NCI-H1930 (cell line): ENCODE measurements around the gene CEACAM21.
"Not testable (repeated sequence)": the region's sequence is repeated elsewhere in the genome, so short reads cannot be mapped to it uniquely, and the experiment has no call there.

Experiments
- DNase-seq, 2 experiments: peaks; one replicate each; lab custom pipeline; 2025; lab: John Stamatoyannopoulos, UW

CEACAM21 gene

DNA sequence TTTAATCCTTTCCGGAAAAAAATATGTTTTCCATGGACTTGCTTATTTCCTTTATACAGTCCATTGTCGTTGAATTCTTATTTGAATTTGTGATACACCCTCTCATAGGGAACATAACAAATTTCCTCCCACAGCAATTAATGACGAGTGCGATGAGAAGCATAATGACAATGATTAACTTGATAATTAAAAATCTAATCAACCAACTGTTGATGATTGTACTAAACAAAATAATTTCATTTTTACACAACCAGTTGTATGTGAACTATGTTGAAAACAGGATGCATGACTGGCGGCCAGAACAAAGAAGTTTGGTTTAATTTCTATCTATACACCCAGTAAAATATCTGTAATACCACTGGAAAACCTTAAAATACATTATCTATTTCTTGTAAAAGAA is 26.1 kb upstream of the CEACAM21 start:
- no peak for DNase-seq

- DNase-seq, result no peak
These were observed 24.8 kb upstream of the CEACAM21 start for GRCh38 chr19:41551212-41551610.

GRCh38 chr19:41551711-41552110 is 24.3 kb upstream of the CEACAM21 start:
- no peak for DNase-seq

DNA sequence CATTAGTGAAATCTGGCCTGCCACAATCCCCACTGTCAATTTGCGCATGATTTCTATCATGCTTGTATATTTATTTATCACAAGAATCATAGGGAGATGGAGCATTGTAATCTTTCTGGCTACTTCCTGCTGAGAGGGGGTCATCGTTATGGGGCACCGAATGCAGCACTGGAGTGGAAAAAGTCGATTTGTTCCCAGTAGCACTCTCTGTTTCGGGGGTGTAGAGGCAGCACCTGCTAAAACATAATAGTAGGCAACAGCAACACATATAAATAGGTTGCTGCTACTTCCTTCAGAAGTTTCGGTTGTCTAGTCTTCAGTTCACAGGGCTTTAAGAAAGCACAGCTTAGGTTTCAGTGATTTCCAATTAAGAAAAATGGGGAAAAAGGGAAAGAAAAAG is 23.4 kb upstream of the CEACAM21 start:
- no peak for DNase-seq

DNA sequence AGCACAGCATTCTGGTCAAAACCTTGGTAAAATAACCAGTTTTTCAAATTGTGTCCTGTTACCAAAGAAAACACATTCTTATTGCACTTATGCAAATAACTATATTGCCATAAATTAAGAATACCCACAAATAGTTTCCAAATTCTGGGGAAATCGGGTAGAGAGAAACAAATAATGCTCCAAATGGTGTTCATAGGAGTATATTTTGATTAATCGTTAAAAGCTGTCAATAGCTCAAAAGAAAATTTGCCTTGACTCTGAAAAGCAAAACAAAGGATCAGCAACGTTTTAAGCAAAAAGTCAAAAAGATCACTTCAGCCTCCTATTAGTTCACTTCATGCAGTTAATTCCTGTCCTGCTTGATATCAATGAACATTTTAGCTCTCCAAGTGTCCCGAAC is 22.2 kb upstream of the CEACAM21 start:
- no peak for DNase-seq

DNA sequence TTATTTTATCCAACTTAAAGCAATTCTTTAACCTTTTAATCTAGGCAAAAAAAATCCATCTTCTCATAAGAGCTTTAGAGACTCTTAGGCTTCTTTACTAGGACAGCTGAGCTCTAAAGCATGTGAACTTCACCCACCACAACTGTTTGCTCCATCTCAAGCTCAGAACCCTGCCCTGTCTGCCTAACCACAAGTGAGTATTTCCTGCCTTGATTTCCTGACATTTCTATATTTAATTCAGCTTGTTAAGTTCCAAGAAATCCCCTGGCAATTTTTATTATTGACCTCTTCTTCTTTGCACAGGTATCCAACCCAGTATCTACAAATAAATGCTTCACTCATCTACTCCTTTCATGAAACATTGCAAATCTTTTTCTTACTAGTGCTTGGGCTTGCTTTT is 21.1 kb upstream of the CEACAM21 start:
- no peak for DNase-seq

DNA sequence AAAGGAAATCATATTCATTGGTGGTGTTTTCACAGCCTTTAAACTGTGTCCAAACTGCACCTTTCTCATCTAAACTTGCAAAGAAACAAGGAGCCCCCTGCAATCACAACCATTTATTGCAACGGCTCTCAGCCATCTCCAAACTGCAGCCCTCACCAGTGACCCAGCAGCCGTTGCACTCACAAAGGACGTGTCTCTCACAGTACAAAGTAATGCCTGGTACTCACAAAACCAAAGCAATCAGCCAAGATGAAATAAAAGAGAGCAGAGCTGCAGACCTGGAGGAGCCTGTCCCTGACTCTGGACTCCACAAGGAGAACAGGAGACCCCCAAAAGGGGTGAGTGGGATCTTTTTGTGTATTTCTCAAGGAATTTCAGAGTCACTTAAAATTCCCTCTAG is 20.2 kb upstream of the CEACAM21 start:
- DNase-seq, result no peak

DNA sequence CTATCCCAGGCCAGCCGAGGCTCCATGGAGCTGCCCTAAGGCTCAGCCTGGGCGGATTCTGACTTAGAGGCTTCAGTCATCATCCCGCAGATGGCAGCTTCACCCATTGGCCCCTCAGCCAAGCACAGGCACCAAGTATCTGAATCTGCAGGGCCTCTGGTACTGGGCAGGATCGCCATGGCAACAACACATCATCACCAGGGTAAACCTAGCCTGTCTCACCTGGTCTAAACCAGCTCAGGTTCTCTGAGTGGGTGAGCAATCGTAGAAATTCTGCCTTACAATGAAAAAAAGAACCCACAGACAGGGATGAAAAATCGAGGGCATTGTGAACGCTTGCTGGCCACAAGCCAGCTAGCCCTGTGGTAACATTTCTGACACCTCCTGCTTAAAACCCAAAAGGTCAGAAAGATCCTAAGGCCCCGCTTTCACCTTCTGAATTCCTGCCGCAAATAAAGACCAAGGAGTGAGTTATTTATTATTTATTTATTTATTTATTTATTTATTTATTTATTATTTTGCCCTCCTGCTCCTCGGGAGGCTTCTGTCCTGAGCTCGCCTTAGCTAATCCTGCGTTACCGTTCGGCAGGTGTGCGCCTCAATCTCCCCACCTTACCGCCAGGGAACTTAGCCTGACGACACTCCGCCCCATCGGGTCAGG is 12.0 kb upstream of the CEACAM21 start:
- peak in 1 of 2 experiments; percentile 67 for DNase-seq

GRCh38 chr19:41564515-41565378 is 11.2 kb upstream of the CEACAM21 start:
- peak in 1 of 2 experiments; percentile 23 for DNase-seq

- no peak for DNase-seq
These were observed 10.6 kb upstream of the CEACAM21 start for GRCh38 chr19:41565379-41565720.

DNA sequence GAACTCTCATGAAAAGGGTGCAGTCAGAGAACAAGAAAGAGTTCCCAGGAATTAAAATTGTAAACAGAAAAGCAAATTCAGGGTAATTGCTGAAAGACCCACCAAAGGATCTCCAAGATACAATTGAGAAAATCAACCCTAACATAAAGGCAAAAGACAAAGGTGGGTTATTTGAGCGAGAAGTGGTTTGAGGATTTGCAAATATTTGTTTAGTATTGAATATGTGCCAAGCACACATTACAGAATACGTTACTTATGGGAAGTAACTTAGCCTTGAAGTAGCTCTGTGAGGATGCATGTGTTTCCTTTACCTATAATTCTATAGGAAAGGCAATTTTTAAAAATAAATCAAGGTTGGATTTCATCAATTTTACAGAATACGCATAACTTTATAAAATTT is 10.0 kb upstream of the CEACAM21 start:
- DNase-seq, result peak in 1 of 2 experiments; percentile 12

DNA sequence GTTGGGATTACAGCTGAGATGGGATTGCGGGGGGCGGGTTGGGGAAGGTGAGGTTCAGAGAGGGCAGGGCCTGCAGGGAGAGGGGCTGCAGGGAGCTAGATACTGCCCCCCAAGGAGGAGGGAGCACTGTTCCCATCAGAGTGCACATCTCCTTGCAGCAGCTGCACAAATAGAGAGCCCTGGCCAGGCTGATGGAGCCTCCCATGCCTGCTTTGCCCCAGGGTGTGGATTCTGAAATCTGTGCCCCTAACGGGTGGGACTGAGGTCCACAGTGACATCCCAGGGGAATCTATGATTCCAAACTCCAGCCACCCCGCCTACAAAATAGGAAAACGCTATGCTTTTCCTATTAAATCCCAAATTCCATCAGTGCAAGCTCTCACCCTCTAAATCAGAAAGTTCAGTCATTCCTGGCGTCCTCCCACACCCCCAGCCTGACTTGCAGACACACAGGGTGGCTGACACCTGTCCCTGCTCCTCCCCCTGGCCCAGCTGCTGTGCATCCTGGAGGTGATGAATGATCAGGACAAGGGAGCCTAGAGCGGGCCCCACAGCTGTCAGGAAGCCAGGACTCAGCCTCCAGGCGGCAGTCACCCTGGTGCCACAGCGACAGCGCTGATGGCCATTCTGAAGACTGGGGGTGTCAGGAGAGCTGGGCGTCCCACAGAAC is 6.3 kb upstream of the CEACAM21 start:
- no peak for DNase-seq

GRCh38 chr19:41570179-41570578 is 5.8 kb upstream of the CEACAM21 start:
- DNase-seq, result no peak

DNA sequence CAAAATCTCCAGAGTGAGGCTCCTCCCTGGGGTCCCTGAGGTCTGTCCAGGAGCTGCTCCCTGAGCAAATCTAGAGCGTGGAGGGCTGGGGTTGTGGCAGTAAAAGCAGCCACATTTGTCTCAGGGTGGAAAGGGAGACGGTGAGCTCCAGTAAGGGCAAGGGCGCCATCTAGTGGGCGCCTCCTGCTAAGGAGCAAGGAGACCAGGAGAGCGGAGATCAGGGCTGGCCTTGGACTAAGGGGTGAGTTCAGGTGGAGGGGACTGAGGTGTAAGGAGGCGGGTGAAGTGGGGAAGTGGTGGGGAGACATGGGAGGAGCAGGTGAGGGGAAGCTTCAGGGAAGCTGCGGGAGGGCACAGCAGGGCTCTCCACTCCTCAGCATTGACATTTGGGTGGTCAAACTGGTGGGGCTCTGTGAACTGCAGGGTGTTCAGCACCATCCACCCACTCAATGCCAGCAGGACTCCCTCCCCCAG is 5.3 kb upstream of the CEACAM21 start:
- DNase-seq, result peak; percentile 45 to 83

DNA sequence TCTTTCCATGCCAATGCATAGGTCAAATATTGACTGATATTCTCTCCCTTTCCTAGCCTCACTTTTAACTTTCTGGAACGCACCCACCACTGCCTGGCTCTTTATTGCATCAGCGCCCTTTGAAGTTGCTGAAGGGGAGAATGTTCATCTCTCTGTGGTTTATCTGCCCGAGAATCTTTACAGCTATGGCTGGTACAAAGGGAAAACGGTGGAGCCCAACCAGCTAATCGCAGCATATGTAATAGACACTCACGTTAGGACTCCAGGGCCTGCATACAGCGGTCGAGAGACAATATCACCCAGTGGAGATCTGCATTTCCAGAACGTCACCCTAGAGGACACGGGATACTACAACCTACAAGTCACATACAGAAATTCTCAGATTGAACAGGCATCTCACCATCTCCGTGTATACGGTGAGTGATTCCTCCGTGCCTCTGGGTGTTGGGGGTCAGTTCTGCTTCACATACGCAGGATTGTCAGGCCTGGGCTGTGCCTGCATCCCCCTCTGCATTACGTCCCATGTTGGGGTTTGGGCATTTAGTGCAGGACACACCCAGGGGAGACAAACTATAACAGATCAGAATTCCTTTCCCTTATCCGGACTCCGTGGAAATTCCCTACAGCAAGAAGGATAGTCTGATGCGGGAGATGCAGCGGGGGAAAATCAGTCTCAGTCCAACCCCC is 1.3 kb downstream of the CEACAM21 start:
- no peak for DNase-seq

DNA sequence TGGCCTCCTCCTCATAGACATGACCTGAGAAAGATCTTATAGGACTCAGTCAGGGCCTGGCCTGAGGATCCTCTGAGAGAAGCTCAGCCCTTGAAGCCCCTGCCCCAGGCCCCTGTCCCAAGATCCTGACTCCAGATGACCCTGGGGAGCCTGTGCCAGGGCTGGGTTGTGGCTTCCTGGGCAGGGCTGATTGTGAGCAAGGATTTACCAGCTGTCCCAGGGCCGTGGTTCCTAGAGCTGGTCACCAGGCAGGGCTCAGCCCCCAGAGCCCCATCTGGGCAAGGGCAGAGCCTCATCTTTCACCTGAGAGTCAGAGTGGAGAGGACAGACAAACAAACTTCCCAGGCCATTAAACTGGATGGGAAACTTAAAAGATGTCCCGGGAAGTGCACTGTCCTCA is 1.9 kb downstream of the CEACAM21 start:
- DNase-seq, result no peak

DNA sequence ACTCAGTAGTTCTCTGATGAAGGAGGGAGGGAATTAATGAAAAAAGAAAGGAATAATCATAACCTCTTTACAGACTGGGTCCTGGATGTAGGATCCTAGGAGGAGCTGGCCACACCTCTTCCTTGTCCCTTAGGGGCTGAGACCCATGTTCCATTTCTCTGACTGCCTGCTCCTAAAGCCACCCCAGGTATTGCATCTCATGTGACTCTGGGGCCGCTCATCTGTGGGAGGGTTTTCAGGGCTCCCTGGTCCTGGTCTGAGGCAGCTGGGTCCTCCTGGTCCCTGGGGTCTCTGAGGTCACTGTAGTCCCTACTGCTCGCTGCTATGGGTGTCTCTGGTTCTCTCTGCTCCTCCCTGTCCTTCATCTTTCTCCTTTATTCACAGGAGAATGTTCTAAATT is 2.9 kb downstream of the CEACAM21 start:
- DNase-seq, result no peak

- not testable (repeated sequence) for DNase-seq
These were observed 5.1 kb downstream of the CEACAM21 start for GRCh38 chr19:41581068-41581467.

- DNase-seq, result not testable (repeated sequence)
These were observed 6.7 kb downstream of the CEACAM21 start for GRCh38 chr19:41582577-41583182.

DNA sequence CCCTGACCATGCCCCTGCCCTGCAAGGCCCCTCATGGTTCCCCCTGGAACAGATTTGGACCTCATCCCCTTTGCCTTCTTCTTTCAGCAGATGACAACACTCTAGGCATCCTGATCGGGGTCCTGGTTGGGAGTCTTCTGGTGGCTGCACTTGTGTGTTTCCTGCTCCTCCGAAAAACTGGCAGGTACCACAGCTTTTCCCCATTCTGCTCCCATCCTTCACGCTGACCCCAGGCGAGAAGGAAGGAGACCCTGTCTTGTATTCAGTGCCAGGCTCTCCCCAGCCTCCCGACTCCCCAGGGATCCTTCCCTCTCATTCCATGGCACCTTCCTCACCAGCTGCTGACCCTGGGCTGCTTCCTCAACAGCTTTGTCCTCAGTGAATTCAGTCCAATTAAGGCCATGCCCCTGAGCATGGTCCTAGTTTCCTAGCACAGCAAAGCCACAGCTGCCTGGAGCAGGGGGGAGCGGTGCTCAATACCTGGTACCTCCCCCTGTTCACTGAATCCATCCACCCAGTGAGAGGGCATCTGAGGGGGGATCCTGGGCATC is 8.4 kb downstream of the CEACAM21 start:
- DNase-seq, result no peak

GRCh38 chr19:41584931-41585330 is 9.0 kb downstream of the CEACAM21 start:
- no peak for DNase-seq

GRCh38 chr19:41586064-41586463 is 10.1 kb downstream of the CEACAM21 start:
- DNase-seq, result no peak
